ENCODE data around the gene SRC. TPM values are rescaled to one million over a fixed set of nuclear protein-coding genes. Genes with fewer than 3 reads are reported as not detected.

Gene SRC
- total and polyA plus RNA-seq, 2 experiments from 2014 or later: 8.0 to 25.9 TPM

DNA sequence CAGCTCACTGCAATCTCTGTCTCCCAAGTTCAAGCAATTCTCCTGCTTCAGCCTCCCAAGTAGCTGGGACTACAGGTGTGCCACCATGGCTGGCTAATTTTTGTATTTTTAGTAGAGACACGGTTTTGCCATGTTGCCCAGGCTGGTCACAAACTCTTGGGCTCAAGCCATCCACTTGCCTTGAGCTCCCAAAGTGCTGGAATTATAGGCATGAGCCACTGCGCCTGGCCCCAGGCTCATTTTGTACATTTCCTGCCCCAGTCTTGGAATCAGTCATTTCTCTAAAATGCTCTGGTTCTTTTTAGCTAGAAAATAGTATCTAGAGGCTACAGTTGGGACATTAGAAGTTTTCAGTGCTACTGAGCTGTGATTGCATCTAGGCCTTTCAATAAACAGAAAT is 43.0 kb upstream of the SRC start:
- Mint-ChIP-seq H3K27me3 (ENCODE audit: insufficient read depth, low read depth, poor library complexity) (peaks cover 7% of the 10 kb centered on the region), H3K9me3 (no peaks in the 10 kb centered on the region), H3K36me3 (ENCODE audit: low read depth) (peaks cover 30% of the 10 kb centered on the region), H3K27ac (no peak overlapping the region), H3K4me1 (peaks cover 8% of the 10 kb centered on the region), H3K4me3 (no peak overlapping the region)
- H3K4me2 ChIP-seq: no peak overlapping the region
- 0 out of 2 replicates have a peak overlapping the region, but pooled peaks have one; percentile 27 for H3K27ac ChIP-seq (ENCODE audit: low read depth)
- H3F3A ChIP-seq (replicated peaks; ENCODE audit: low read depth): no peaks in the 10 kb centered on the region
- no peaks in the 10 kb centered on the region for H3K9me2 ChIP-seq (ENCODE audit: insufficient read depth)
- no peak for ATAC-seq
- TF ChIP-seq STAT1 (IDR thresholded peaks at IDR 0.05; ENCODE audit: unreplicated experiment) (no peak), NANOG (IDR thresholded peaks at IDR 0.05; ENCODE audit: borderline replicate concordance) (no peak), ZNF462 (CRISPR knock-in tag; IDR thresholded peaks at IDR 0.05) (no peak), EZH2 (IDR thresholded peaks at IDR 0.05; ENCODE audit: low read depth, unreplicated experiment) (no peak), CTCF (conservative IDR thresholded peaks at IDR 0.05; ENCODE audit: low read depth in 2 of 2) (no peak), REST (IDR thresholded peaks at IDR 0.05; ENCODE audit: unreplicated experiment) (no peak), ZNF331 (CRISPR knock-in tag; IDR thresholded peaks at IDR 0.05; ENCODE audit: low read depth) (no peak), EZH2phosphoT487 (IDR thresholded peaks at IDR 0.05; ENCODE audit: unreplicated experiment) (no peak), JUNB (IDR thresholded peaks at IDR 0.05; ENCODE audit: unreplicated experiment) (no peak), POLR2AphosphoS5 (IDR thresholded peaks at IDR 0.05; ENCODE audit: low read depth) (no peak), ZNF114 (CRISPR knock-in tag; IDR thresholded peaks at IDR 0.05) (no peak), ETS1 (IDR thresholded peaks at IDR 0.05) (no peak), CREB1 (CRISPR knock-in tag; IDR thresholded peaks at IDR 0.05; ENCODE audit: low read depth) (no peak)
- H3K36me3 ChIP-seq (ENCODE audit: insufficient read depth): no peaks in the 10 kb centered on the region
- H3K27me3 ChIP-seq (ENCODE audit: insufficient read depth): no peaks in the 10 kb centered on the region
- H4K20me1 ChIP-seq (replicated peaks; ENCODE audit: insufficient read depth): peaks cover 9% of the 10 kb centered on the region
- DNase-seq (ENCODE audit: low spot score): no peak
- H2AFZ ChIP-seq: no peak overlapping the region
- no peak overlapping the region for H3K4me3 ChIP-seq
- H3K4me1 ChIP-seq (ENCODE audit: insufficient read depth): peaks cover 9% of the 10 kb centered on the region; the same call in 1 of the 2 replicates
- peaks cover 12% of the 10 kb centered on the region for H3K79me2 ChIP-seq (replicated peaks; ENCODE audit: insufficient read depth)
